Measurements from ENCODE around the gene SLC25A25. TPM values are rescaled to one million over a fixed set of nuclear protein-coding genes. Genes with fewer than 3 reads are reported as not detected.

Gene SLC25A25
- total and polyA plus RNA-seq, 4 donors: 10.5 to 32.6 (median 24.5) TPM

- 50 to 61% methylated on average over 9 of the region's 9 CpGs for WGBS, 2 donors
- H3K27ac ChIP-seq (ENCODE audit: low read depth in 1 of 2, low read length in 1 of 2): peak within 1 kb of the TSS in 1 of 2 donors; percentile 83
- H3K36me3 ChIP-seq (ENCODE audit: control insufficient read depth in 4 of 4, insufficient read depth in 4 of 4, low read length in 4 of 4): no peaks in the 10 kb centered on the region
- no peak within 1 kb of the TSS for H3K4me3 ChIP-seq
- TF ChIP-seq CTCF (IDR thresholded peaks at IDR 0.05; ENCODE audit: control extremely low read depth, extremely low read depth): no peak
- ATAC-seq (ENCODE audit: insufficient read depth, low FRiP score) (peak; percentile 61), DNase-seq (peak in 2 of 3 donors; percentile 17 to 57)
- H3K27me3 ChIP-seq (ENCODE audit: control insufficient read depth in 3 of 3, insufficient read depth in 3 of 3, low read length in 2 of 3): no peaks in the 10 kb centered on the region
- no peak within 1 kb of the TSS for H3K9ac ChIP-seq (ENCODE audit: insufficient read depth in 1 of 2, low read length in 2 of 2)
- H3K4me1 ChIP-seq (ENCODE audit: control insufficient read depth in 5 of 5, insufficient read depth in 5 of 5, low read length in 5 of 5): peaks cover 0 to 29% (median 7%) of the 10 kb centered on the region in 5 donors
- H3K9me3 ChIP-seq (ENCODE audit: control insufficient read depth in 4 of 4, insufficient read depth in 3 of 4, low read length in 3 of 4): no peaks in the 10 kb centered on the region
Observed at GRCh38 chr9:128149001-128149701, 81.1 kb downstream of the SLC25A25 start, which contains the start of gene LCN2. Gene LCN2 (plus strand): TSS chr9:128149453. CDS start chr9:128149526, 73 bp downstream.

GRCh38 chr9:128149951-128150593, 82.0 kb downstream of the SLC25A25 start:
- DNase-seq (no peak), ATAC-seq (ENCODE audit: insufficient read depth, low FRiP score) (no peak)
- 36 to 61% methylated on average over 10 to 11 of the region's 11 CpGs for WGBS, 2 donors
- H3K9ac ChIP-seq (ENCODE audit: insufficient read depth in 1 of 2, low read length in 2 of 2): no peak overlapping the region
- H3K9me3 ChIP-seq (ENCODE audit: control insufficient read depth in 4 of 4, insufficient read depth in 3 of 4, low read length in 3 of 4): no peaks in the 10 kb centered on the region
- H3K4me3 ChIP-seq: no peak overlapping the region
- H3K4me1 ChIP-seq (ENCODE audit: control insufficient read depth in 5 of 5, insufficient read depth in 5 of 5, low read length in 5 of 5): peaks cover 0 to 20% (median 7%) of the 10 kb centered on the region in 5 donors
- no peak for TF ChIP-seq CTCF (IDR thresholded peaks at IDR 0.05; ENCODE audit: control extremely low read depth, extremely low read depth)
- H3K27me3 ChIP-seq (ENCODE audit: control insufficient read depth in 3 of 3, insufficient read depth in 3 of 3, low read length in 2 of 3): no peaks in the 10 kb centered on the region
- H3K36me3 ChIP-seq (ENCODE audit: control insufficient read depth in 4 of 4, insufficient read depth in 4 of 4, low read length in 4 of 4): no peaks in the 10 kb centered on the region
- H3K27ac ChIP-seq (ENCODE audit: low read depth in 1 of 2, low read length in 1 of 2): peak overlapping the region in 1 of 2 donors; percentile 33

GRCh38 chr9:128150594-128151308, 82.7 kb downstream of the SLC25A25 start:
- WGBS, 2 donors: 72 to 80% methylated on average over 19 of the region's 19 CpGs
- Histone ChIP-seq H3K9ac (ENCODE audit: insufficient read depth in 1 of 2, low read length in 2 of 2) (no peak overlapping the region), H3K9me3 (ENCODE audit: control insufficient read depth in 4 of 4, insufficient read depth in 3 of 4, low read length in 3 of 4) (no peaks in the 10 kb centered on the region), H3K4me3 (no peak overlapping the region), H3K27me3 (ENCODE audit: control insufficient read depth in 3 of 3, insufficient read depth in 3 of 3, low read length in 2 of 3) (no peaks in the 10 kb centered on the region), H3K4me1 (ENCODE audit: control insufficient read depth in 5 of 5, insufficient read depth in 5 of 5, low read length in 5 of 5) (peaks cover 0 to 20% (median 7%) of the 10 kb centered on the region in 5 donors), H3K36me3 (ENCODE audit: control insufficient read depth in 4 of 4, insufficient read depth in 4 of 4, low read length in 4 of 4) (no peaks in the 10 kb centered on the region), H3K27ac (ENCODE audit: low read depth in 1 of 2, low read length in 1 of 2) (peak overlapping the region in 1 of 2 donors; percentile 1)
- TF ChIP-seq CTCF (IDR thresholded peaks at IDR 0.05; ENCODE audit: control extremely low read depth, extremely low read depth): no peak
- no peak for DNase-seq
- ATAC-seq (ENCODE audit: insufficient read depth, low FRiP score): no peak

All from lung (tissue), 12 donors.